ENCODE results near the gene TWIST2. TPM values are rescaled to one million over a fixed set of nuclear protein-coding genes. Genes with fewer than 3 reads are reported as not detected.

TWIST2 gene
- total RNA-seq, 1 experiment from 2014 or later: 34.3 TPM

DNA sequence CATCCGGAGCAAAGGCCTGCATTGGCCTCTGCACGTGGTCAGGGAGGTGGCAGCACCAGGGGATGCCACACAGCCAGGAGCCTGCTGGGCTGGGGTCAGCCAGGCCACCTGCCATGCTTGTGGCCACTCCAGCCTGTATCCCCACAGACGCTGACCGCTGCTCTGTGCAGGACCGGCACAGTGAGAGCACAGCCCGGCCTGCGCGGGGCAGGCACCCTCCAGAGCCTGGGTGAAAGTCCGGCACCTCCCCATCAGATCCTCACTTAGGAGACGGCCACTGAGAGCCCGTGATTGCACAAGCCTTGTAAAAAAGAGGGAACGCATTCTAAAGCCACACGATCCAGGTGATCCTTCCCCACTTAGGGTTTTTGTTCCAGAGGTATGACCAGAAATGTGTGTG is 42.2 kb downstream of the TWIST2 start:
- no peak for DNase-seq (ENCODE audit: low read depth)

DNA sequence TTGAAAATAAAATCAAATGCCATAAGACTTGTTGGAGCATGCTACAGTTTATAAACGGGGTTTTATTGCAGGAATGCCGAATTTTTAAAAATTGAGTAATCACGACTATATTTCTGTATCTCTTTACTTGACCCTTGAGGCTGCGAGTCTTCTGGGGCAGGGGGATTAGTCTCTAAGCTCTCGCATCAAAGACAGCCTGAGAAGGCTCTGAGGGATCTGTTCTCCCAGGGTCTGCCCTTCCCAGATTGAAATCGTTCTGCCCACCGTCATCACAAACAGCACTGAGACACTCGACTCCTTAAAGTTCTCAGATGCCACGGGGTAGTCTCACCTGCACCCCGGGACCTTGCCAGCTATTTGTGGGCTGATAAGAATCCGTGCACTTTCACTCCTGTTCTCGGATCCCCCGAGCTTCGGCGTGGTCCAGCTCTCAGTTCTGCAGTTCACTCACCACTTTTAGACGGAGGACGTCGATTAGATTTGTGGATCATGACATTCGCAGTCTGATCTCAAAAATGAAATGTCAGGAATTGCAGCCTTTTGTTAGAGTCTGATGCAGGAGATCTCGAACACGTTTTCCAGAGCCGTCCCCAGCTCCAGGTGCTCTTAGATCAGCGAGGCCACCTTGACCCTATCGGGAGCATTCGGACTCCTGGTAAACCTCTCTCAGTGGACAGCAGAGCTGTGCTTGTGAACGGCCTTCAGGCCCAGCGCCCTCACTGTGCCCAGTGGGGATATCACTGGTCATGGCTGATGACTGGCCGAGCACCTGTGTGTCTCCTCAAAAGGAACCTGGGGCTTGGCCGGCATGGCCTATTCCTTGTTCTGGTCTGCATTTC is 43.0 kb downstream of the TWIST2 start:
- DNase-seq (ENCODE audit: low read depth): no peak

DNA sequence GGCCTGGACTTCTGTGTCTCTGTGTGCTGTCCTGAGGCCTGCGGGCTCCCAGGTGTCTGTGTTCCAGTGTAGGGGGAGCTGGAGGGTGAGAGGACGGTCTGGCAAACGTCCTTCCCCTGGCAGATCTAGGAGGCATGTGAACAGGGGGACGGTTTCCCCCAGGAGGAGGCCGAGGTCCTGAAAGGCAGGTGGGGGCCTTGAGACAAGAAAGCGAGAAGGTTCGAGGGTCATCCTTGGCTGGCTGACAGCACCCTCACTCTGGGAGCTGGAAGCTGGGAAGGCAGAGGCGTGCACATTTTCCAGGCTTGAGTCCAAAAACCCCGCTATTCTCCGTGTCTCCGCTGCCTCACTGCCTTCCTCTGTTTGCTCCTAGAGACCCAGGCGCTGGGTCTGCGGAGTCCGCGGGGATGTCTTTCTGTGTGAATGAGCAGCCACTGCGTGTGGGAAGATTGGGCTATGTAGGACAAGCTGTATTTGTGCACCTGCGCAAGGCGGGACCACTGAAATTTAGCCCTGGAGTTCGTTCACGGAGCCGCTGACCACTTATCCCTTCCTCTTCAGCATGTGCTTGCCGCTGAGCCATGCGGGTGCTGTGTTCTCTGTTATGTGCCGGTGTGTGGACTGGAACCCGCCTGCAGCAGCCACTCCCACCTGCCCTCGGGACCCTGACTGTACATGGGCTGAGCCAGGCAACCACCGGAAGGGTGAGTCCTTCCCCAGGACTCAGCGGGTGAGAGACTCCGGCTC is 43.7 kb downstream of the TWIST2 start:
- DNase-seq (ENCODE audit: low read depth): no peak

DNA sequence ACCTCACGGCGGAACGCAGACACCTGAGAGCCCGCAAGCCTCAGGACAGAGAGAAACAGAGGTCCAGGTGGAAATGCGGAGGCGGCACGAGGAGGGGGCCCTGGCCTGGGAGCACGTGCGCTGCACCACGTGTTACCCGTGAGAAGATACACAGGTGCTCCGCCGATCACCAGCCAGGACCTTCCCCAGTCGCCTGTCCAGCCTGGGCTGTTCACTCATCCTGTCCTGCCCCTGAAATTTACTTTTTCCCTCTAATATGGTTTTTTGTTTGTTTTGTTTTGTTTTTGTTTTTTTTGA is 44.3 kb downstream of the TWIST2 start:
- no peak for DNase-seq (ENCODE audit: low read depth)

DNA sequence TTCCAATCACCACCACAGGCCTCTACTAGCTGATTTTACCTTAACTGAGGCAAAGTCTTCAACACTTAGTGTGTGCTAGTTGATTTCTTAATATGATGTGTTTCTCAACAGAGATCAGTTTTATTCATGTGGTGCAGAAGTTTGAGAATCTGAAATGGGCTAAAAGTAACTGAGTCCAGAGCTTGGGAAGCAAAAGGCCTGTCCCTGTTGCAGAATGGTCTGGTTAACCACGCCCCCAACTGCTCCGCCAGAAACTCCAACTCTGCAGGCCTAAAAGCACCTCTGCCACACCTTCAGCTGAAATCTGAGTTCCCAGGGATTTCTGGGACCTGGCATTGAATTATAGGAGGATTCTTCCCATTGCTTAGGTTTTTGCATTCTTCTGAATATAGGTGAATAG is 44.9 kb downstream of the TWIST2 start:
- no peak for DNase-seq (ENCODE audit: low read depth)

DNA sequence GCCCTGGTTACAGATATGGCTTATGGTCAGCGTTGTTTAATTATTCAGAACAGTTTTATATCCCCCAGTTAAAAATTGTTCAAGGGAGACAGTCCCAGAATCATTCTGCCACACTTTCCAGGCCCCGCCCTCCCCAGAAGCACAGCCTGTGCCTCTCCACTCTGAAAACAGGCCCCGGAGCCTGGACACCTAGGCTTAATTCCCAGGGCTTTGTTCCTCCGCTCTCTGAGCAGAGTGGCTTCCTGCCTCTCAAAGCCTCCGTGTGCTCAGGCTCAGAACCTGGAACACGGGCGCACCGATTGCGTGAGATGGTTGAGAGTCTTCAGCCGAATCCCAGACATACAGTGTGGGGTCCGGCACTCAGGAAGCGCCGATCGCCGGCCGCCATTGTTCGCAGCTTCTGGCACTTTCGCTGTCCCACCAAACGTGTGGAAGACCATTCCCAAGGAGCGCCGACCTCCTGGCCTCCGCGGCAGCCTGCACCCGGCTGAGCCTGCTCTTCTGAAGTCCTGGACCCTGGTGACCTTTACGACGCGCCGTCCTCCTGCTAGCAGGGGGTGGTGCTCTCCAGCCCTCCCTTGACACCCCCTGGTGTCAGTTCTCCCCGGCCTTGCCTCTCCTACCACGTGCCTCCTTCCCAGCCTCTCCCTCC is 45.6 kb downstream of the TWIST2 start:
- DNase-seq (ENCODE audit: low read depth): no peak

DNA sequence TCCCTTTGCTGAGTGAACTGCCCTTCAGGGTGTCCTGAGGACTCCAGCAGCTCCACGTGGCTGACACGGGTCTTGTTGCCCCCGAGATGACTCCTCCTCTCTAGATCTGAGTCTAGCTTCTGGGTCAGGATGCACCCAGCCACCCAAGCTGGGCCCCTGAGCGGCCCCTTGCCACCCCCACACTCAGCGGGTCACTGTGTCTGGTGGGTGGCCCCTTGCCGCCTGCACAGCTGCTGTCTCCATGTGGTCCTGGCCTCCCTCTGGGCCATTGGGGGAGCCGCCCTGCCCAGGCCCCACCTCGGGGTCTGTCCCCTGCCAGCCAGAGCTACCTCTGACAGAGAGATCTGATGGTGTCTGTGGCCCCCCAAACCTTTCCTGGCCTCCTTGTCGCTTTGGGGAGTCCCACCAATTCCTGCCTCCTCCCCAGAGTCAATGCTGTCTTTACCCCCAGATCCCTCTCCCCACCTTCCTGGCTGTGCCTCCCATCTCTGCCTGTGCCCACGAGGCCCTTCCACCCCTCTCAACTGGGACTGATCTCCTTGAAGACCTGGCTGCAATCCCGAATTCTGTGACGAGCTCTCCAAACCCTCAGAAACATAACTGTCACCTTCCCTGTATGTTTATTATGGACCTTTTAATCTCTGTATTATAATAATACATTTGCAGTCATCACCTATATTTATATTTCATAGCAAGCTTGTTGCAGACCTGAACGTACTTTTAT is 46.5 kb downstream of the TWIST2 start:
- no peak for DNase-seq (ENCODE audit: low read depth)

DNA sequence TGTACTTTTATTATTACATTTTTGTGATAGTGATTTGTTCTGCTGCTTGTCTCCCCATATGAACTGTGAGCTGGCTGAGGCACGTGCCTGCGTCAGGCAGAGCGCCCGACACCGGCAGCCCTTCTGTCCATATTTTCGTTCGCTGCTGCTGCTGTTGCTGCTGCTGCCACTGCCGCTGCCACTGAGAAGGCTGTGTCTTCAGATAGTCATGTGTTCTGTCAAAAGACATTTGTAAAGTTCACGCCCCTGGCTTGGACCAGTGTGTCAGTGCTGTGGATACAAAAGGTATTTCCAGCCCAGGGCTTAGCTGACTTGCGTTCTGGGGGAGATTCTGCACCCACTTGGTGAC is 47.0 kb downstream of the TWIST2 start:
- no peak for DNase-seq (ENCODE audit: low read depth)

DNA sequence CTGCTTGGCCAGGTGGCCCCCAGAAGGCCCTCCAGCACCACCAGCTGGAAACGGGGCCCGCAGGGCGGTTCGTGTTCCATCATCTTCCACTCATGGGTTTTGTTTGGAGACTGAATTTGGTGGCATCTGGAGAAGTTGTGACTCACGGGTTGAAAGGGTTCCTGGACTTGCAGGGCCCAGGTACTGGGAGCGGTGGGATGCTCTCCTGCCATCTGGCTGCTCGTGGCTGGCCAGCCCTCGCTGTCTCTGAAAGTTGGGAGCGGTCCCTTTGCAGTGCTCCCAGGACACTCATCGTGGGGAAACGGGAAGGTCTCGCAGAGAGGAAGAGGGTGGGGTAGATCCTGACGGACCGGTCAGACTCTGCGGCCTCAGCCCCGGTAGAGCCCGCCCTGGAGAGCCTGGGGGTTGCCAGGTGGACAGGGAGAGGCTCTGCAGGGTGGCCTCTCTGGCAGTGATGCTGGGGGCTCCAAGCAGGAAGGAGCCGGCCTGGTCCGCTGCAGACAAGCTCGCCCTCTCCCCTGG is 47.5 kb downstream of the TWIST2 start:
- no peak for DNase-seq (ENCODE audit: low read depth)

DNA sequence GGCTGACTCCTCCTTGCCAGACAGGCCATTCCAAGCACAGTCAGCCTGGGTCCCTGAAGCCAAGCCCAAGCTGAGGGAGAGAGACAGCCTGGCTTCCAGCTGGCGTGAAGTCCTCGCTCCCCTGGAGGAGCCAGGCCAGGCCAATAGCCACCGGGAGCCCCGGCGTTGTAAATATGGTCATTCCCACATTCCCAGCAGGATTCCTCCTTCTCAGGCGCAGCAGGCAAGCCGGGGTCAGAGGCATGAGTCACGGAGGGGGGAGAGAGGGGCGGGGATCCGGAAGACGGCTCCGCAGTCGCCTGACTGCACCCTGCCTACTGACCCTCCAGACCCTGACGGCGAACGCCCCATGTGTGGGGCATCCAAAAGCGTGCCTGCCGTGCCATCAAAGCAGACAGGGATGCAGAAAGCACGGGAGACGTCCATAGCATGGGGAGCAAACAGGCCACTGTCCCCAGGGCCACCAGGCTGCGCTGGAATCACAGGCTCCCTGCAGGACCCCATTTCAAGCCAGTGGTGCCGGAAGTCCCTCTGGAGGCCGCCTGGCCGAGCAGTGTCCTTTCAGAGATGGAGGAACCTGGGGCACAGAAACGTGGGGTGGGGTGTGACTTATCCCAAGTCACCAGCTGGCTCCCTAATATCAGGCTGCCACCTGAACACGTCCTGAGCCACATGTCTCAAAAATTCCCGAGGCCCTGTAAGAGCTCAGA is 48.2 kb downstream of the TWIST2 start:
- DNase-seq (ENCODE audit: low read depth): peak; percentile 79

DNA sequence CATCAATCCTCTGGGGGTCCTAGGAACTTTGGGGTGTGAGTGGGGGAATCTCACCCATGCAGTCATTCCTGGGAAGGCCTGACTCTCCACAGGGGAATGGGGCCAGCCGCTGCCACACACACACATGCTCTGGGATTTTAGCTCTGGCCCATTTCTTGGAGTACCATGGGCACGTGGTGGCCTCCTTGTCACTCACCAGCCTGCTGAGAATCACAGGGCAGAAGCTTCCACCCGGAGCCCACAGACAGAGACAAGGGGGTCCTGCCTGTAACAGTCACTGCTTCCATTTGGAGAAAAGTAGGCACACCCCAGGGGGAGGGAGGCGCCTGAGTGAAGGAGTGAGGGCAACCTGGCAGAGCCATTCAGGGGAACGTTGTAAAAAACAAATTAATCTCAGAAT is 48.8 kb downstream of the TWIST2 start:
- DNase-seq (ENCODE audit: low read depth): no peak

DNA sequence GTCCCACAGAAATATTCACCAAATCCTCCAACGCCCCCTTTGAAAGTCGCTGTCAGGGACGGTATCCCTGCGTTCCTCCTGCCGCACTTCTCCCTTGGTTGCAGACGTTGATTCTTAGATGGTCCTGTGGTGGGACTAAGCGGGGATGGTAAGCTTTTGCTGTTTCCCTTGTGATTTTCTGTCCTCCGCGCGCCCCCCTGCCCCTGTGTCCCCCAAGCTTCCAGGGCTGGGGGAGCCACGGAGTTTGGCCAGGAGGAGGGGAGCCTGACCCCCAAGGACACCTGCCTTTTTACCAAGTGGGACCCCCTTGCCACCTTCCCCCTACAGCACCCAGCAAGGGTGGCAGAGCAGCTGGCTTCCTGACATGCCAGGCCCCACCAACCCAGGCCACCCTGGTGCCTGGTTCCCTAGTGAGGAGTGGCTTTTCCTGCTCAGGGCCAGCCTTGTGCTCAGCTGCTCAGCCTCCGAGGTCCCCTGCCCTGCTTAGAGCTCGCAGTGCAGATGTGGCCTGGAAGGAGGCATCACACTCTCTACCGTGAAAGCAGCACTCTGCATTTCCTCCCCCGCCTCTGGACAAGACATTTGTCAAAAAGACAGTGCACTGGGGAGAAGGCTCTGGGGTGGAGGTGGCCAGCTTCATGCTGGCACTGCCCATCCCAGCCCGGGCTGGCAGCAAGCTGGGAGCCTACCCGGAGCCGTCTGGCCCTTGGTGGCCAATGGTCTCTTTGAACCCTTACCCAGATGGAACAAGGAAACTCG is 49.4 kb downstream of the TWIST2 start:
- DNase-seq (ENCODE audit: low read depth): no peak

DNA sequence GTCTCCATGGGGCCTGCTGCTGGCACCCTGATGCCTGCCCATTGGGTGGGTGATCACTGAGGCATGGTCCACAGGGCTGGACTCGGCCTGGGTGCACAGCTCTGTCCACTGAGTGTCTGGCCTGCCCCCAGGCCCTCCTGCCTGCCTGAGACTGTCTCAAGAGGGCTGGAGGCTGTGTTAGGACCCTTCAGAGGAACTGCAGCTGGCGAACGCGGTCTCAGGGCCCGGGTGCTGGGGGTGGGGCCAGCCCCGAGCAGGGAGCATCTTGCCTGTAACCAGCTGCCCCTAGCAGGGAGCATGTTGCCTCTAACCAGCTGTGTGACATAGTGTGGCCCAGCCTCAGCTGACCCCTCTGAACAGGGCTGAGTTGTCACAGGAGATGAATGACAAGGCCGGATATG is 50.0 kb downstream of the TWIST2 start:
- no peak for DNase-seq (ENCODE audit: low read depth)

DNA sequence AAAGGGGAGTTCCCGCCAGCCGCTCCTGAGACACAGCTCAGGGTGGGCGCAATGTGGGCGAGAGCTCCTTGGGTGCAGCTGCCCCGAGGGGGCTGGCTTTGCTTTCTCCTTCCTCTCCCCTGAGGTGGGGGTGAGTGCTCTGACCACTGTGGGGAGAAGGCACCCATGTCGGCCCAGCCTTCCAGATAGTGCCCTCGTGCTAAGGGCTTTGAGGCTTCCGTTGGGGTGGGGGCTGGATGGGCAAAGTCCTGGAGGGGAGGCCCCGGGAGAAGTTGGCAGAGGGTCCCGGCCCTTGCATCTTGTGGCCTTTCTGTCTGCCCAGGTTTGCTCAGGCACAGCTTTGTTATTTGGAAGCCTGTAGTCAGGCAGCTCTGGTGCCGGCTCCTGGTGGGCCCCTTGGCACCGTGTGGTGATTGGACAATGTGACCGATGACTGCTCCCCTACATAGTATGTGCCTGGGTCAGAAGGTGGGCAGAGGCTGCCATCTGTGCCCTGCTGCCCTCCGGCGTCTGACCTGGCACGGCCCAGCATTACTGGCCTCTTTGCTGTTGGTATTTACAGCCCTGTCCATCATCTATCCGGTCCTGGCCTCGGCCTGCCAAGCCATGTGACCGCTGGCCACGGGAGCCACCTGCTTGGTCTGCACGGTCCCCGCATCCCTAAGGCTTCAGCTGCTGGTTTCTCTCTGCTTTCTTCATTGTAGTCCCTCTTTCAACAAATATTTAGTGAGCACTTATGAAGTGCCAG is 50.8 kb downstream of the TWIST2 start:
- DNase-seq (ENCODE audit: low read depth): no peak

DNA sequence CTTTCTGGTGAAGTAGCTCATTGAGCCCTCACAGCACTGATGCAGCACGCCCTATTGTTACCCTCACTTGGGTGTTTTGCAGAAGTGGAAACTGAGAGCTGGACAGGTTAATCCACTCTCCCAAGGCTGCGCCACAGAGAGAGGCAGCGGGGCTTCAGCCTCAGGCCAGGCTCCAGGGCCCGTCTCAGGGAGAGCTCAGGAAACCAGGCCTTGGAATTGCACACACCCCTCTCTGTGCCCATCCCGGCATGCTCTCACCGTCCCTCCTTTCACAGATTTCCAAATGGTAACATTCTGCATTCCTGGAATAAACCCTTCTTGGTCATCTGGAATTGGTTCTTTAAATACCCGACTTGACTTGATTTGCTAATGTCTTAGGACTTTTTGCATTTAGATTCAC is 51.5 kb downstream of the TWIST2 start:
- DNase-seq (ENCODE audit: low read depth): no peak

DNA sequence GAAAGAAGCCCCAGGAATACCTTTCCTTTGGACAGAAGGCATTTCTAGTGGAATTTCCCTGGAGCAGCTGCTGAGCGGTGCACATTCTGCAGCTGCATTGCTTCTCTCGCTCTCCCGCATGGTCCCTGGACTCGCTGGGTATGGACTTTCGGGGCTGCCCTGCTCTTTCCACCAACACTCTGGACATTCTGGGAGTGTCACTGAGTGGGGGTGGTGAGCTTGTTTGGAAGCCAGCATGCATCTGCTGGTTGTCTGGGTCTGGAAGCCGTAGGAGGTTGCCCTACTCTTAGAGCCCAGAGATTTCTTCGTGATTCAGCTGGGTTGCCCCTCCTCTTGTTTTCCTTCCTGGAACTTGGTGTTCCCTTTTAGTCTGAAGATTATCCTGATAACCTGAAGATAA is 52.6 kb downstream of the TWIST2 start:
- no peak for DNase-seq (ENCODE audit: low read depth)

DNA sequence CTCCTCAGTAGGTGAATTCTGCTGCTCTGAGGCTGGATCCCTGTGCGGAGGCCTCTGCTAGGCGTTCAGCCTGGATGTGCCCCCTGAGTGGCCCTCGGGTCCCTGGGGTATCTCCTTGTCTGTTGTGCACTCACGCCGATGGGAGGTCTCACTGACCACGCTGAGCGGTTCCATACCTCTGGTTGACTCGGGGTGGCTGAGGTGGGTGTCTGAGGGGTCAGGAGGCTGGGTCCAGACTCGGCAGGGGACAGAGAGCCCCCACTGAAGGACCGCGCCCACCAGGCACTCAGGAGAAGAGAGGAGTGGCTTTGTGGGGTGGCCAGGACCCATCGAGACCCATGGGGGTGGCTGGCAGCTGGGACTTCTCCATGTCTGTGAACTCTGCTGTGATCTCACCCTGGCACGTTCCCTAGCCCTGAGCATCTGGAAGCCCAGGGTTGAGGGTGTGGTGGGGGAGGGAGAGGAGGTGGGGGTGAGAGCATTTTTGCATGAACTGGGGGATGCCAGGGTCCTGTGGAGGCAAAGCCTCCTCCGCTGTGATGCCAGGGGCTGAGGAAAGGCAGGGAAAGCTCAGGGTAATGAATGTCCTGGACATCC is 53.7 kb downstream of the TWIST2 start:
- no peak for DNase-seq (ENCODE audit: low read depth)

DNA sequence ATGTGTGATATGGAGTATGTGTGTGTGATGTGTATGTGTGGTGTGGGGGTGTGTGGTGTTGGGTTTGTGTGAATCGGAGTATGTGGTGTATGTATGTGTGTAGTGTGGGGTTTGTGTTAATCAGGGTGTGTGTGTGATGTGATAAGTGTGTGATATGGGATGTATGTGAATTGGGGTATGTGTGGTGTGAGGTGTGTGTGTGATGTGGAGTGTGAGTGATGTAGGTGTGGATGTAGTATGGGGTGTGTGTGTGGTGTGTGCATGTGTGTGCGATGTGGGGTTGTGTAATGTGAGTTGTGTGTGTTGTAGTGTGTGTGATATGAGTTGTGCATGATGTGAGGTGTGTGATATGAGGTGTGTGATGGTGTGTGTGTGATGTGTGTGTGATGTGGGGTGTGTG is 54.4 kb downstream of the TWIST2 start:
- no peak for DNase-seq (ENCODE audit: low read depth)

DNA sequence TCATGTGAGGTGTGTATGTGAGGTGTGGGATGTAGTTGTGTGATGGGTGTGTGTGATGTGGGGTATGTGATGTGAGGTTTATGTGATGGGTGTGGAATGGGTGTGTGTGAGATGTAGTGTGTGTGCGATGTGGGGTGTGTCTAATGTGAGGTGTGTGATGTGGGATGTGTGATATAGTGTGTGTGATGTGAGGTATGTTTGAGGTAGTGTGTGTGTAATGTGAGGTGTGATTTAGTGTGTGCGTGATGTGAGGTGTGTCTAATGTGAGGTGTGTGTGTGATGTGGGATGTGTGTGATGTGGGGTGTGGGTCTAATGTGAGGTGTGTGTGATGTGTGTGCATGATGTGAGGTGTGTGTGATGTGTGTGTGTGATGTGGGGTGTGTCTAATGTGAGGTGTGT is 55.3 kb downstream of the TWIST2 start:
- no peak for DNase-seq (ENCODE audit: low read depth)

DNA sequence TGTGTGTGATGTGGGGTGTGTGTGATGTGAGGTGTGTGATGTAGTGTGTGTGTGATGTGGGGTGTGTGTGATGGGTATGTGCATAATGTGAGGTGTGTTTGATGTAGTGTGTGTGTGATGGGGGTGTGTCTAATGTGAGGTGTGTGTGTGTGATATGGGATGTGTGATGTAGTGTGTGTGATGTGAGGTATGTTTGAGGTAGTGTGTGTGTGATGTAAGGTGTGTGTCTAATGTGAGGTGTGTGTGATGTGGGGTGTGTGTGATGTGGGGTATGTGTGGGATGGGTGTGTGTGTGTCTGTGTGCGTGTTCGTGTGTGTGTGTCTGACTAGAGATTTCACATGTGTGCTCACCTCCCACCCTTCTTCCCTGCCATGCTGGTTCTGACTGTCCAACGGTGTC is 56.3 kb downstream of the TWIST2 start:
- no peak for DNase-seq (ENCODE audit: low read depth)

Measured in Daoy (cell line).